Naive thymus-derived CD4-positive, alpha-beta T cell (primary cell): ENCODE data around the gene PKP1. TPM values are rescaled to one million over a fixed set of nuclear protein-coding genes. Genes with fewer than 3 reads are reported as not detected.
A peak's percentile ranks its signal among the peaks of the same experiment; 100 is the strongest.

Experiments used
- ATAC-seq: fragments of 150-1000 bp; cut with Tn5 transposase; 2 replicates; pipeline ENCODE4 v1.10.0; 2021; ENCODE audit warnings: mild to moderate bottlenecking, moderate library complexity
- CTCF ChIA-PET: fragments of 350-600 bp; sonication (Branson Sonifier 250); formaldehyde crosslinking; loops from one replicate; lab custom pipeline; 2021; ENCODE audit warnings: antibody characterized with exemption; lab: Charles Lee
- POLR2A ChIA-PET: fragments of 350-600 bp; sonication (Branson Sonifier 250); formaldehyde crosslinking; loops from one replicate; lab custom pipeline; 2021; ENCODE audit warnings: antibody characterized with exemption, inconsistent platforms; lab: Charles Lee
- DNase-seq, 9 donors: peaks; one replicate each; pipeline versions ENCODE4 v3.0.0 to v3.0.0-alpha.2; 2020 to 2022; ENCODE audit warnings: mixed read lengths in 1 of 9
- H3K27ac ChIP-seq: one replicate; pipeline ENCODE4 v1.7.0; 2013; ENCODE audit warnings: mild to moderate bottlenecking, low read depth, low read length, moderate library complexity
- H3K27me3 ChIP-seq, 2 donors: one replicate each; pipeline ENCODE4 v1.7.0; 2013; ENCODE audit warnings: low read length in 2 of 2, mild to moderate bottlenecking in 2 of 2, moderate library complexity in 2 of 2; ENCODE audit not compliant: control insufficient read depth in 2 of 2, insufficient read depth in 2 of 2
- H3K36me3 ChIP-seq, 3 experiments: 1 replicate in 2 of 3; 2 replicates in 1 of 3; pipeline ENCODE4 v1.7.0; 2013; ENCODE audit warnings: low read length in 3 of 3, mild to moderate bottlenecking in 3 of 3, moderate library complexity in 1 of 3; ENCODE audit not compliant: insufficient read depth in 3 of 3, control insufficient read depth in 2 of 3
- H3K4me1 ChIP-seq, 2 donors: one replicate each; pipeline ENCODE4 v1.7.0; 2013; ENCODE audit warnings: low read length in 2 of 2, mild to moderate bottlenecking in 2 of 2, moderate library complexity in 1 of 2; ENCODE audit not compliant: control insufficient read depth in 2 of 2, insufficient read depth in 2 of 2
- H3K4me3 ChIP-seq: 2 replicates; pipeline ENCODE4 v1.7.0; 2013; ENCODE audit warnings: mild to moderate bottlenecking, low read length
- H3K9me3 ChIP-seq, 3 experiments: 1 replicate in 2 of 3; 2 replicates in 1 of 3; pipeline ENCODE4 v1.7.0; 2013; ENCODE audit warnings: low read length in 3 of 3; ENCODE audit not compliant: control insufficient read depth in 2 of 3
- H3K27ac Mint-ChIP-seq, 9 donors: one replicate each; pipeline ENCODE4 v1.8.0; 2020 to 2022; ENCODE audit warnings: mixed read lengths in 9 of 9, mild to moderate bottlenecking in 8 of 9, moderate library complexity in 5 of 9, inconsistent platforms in 2 of 9
- H3K27me3 Mint-ChIP-seq, 5 donors: one replicate each; pipeline ENCODE4 v1.8.0; 2021 to 2022; ENCODE audit warnings: mixed read lengths in 5 of 5, mild to moderate bottlenecking in 1 of 5
- H3K36me3 Mint-ChIP-seq, 5 donors: one replicate each; pipeline ENCODE4 v1.8.0; 2020 to 2022; ENCODE audit warnings: mixed read lengths in 5 of 5, mild to moderate bottlenecking in 3 of 5, inconsistent platforms in 1 of 5
- H3K4me1 Mint-ChIP-seq, 7 donors: one replicate each; pipeline ENCODE4 v1.8.0; 2020 to 2022; ENCODE audit warnings: mixed read lengths in 7 of 7, mild to moderate bottlenecking in 3 of 7, inconsistent platforms in 1 of 7
- H3K4me3 Mint-ChIP-seq, 10 donors: one replicate each; pipeline ENCODE4 v1.8.0; 2020 to 2022; ENCODE audit warnings: mild to moderate bottlenecking in 10 of 10, mixed read lengths in 10 of 10, moderate library complexity in 6 of 10, inconsistent platforms in 2 of 10
- H3K9me3 Mint-ChIP-seq, 11 donors: one replicate each; pipeline ENCODE4 v1.8.0; 2020 to 2022; ENCODE audit warnings: mixed read lengths in 11 of 11, mild to moderate bottlenecking in 4 of 11, inconsistent platforms in 1 of 11, moderate library complexity in 1 of 11
- intact Hi-C, 2 donors: fragments of 100-400 bp; cut with micrococcal nuclease; formaldehyde crosslinking; loops; one replicate each; pipeline ENCODE4 v1.15.1; 2023
- polyA plus RNA-seq, 2 donors: library from polyadenylated mRNA; unstranded; fragments of 300-500 nt; fragmentation: Illumina TruSeq; gene quantifications; one replicate each; pipeline ENCODE4 v1.2.3, GENCODE V29; 2021
- total RNA-seq, 6 experiments: library from RNA in 5 of 6; stranded (reverse) in 5 of 6; gene quantifications; 1 replicate in 5 of 6; 2 replicates in 1 of 6; pipeline ENCODE4 v1.2.3 and lab custom pipeline; 2021 to 2026

Gene PKP1
- total and polyA plus RNA-seq, 7 experiments from 2014 or later = not detected

DNA sequence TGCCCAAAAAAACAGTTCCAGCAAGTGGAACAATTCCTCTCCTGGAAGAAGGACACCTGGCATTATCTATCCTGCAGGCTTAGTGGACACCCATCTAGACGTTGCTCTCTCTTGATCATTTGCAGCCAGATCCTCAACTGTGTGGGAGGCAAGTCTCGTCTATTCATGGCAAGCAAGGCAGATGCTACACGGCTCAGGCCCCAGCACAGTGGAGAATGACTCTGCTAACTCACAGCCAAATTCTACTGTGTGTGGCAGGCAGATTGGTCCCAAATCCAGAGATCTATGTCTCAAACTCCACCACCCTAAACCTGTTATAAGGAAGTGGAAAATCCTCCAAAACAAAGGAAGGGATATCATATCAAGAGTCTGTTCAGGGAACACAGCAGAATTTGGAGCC lies 87.2 kb downstream of the PKP1 start:
- Histone ChIP-seq H3K4me1 (no peaks in the 10 kb centered on the region), H3K27me3 (no peaks in the 10 kb centered on the region), H3K9me3 (no peaks in the 10 kb centered on the region), H3K4me3 (no peak overlapping the region), H3K36me3 (no peaks in the 10 kb centered on the region), H3K27ac (no peak overlapping the region)
- CTCF ChIA-PET = no interaction called here
- no peaks in the 10 kb centered on the region for H3K36me3 Mint-ChIP-seq
- H3K27me3 Mint-ChIP-seq = peaks cover 4 to 41% (median 7%) of the 10 kb centered on the region in 5 donors
- intact Hi-C loops = no loop called here
- no peaks in the 10 kb centered on the region for H3K4me1 Mint-ChIP-seq
- no peak overlapping the region for H3K27ac Mint-ChIP-seq
- H3K4me3 Mint-ChIP-seq = no peak overlapping the region
- POLR2A ChIA-PET = no interaction called here
- ATAC-seq (no peak), DNase-seq (no peak)
- H3K9me3 Mint-ChIP-seq = no peaks in the 10 kb centered on the region

DNA sequence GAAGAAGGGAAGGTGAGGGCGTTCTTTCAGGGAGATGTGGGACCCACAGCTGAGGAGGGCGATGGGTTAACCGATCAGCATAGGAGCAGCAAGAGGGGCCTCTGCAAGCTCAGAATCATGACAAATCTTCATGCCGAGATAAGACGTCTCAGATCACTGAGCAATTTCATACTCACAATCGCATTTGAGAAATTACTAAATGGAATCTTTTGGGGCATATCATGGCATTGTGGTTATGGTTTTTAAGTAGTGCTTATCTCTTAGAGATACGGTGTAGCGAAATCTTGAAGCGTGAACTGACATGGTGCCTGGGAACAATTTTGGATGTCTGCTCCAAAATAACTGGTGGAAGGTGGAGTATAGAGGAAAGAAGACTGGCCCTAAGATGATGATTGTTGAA lies 88.0 kb downstream of the PKP1 start:
- Mint-ChIP-seq H3K27me3 (peaks cover 5 to 35% (median 7%) of the 10 kb centered on the region in 5 donors), H3K27ac (peak overlapping the region in 1 of 9 donors; percentile 67), H3K9me3 (no peaks in the 10 kb centered on the region), H3K36me3 (no peaks in the 10 kb centered on the region), H3K4me1 (no peaks in the 10 kb centered on the region), H3K4me3 (no peak overlapping the region)
- ChIA-PET POLR2A (no interaction called here), CTCF (no interaction called here)
- no peak for DNase-seq
- intact Hi-C loops = no loop called here
- H3K27ac ChIP-seq = no peak overlapping the region
- H3K9me3 ChIP-seq = no peaks in the 10 kb centered on the region
- no peaks in the 10 kb centered on the region for H3K36me3 ChIP-seq
- ATAC-seq = no peak
- H3K4me1 ChIP-seq = no peaks in the 10 kb centered on the region
- no peak overlapping the region for H3K4me3 ChIP-seq
- H3K27me3 ChIP-seq = no peaks in the 10 kb centered on the region

DNA sequence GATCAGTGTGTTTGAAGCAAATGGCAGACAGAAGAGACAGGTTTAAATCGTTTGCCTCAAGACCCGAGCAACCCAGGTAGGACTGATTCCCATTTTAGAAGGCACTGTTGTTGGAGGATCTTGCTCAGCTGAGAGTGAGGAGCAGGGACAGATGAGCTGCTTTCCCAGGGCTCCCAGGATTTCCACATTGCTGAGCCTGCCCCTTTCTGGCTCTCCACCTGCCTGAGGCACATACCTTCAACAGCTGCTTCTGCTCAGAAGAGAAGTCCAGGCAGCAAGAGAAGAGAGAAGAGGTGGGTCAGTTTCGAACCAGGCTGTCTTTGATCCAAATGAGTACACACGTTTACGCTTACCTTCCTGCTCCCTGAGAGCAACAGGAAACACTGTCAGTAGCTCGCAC lies 88.5 kb downstream of the PKP1 start:
- Histone ChIP-seq H3K9me3 (no peaks in the 10 kb centered on the region), H3K36me3 (no peaks in the 10 kb centered on the region), H3K27me3 (no peaks in the 10 kb centered on the region), H3K27ac (no peak overlapping the region), H3K4me1 (no peaks in the 10 kb centered on the region), H3K4me3 (no peak overlapping the region)
- no peak overlapping the region for H3K27ac Mint-ChIP-seq
- H3K4me3 Mint-ChIP-seq = no peak overlapping the region
- no peak for DNase-seq
- H3K4me1 Mint-ChIP-seq = no peaks in the 10 kb centered on the region
- ChIA-PET CTCF (no interaction called here), POLR2A (no interaction called here)
- H3K27me3 Mint-ChIP-seq = peaks cover 6 to 35% (median 7%) of the 10 kb centered on the region in 5 donors
- no peaks in the 10 kb centered on the region for H3K9me3 Mint-ChIP-seq
- ATAC-seq = no peak
- intact Hi-C loops = no loop called here
- no peaks in the 10 kb centered on the region for H3K36me3 Mint-ChIP-seq

DNA sequence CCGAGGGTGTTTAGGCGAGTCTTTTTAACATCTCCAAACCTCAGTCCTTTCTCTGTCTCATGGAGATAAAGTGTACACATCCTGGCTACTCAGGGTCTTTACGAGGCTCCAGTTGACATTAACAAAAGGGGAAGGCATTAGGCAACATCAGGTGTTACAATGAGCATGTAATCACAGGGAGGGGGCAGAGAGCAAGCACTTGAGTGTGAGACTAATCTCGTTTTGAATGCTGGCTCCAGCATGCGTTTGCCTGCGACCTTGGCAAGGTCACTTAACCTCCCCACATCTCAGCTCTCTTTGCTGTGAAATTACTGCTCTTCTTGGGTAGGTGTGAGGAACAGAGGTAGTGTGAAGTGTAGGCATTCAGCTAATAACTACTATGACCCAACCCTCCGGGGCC lies 91.1 kb downstream of the PKP1 start:
- H3K36me3 Mint-ChIP-seq = no peaks in the 10 kb centered on the region
- Histone ChIP-seq H3K9me3 (no peaks in the 10 kb centered on the region), H3K27ac (no peak overlapping the region), H3K27me3 (no peaks in the 10 kb centered on the region), H3K36me3 (no peaks in the 10 kb centered on the region), H3K4me1 (no peaks in the 10 kb centered on the region), H3K4me3 (no peak overlapping the region)
- POLR2A ChIA-PET = no interaction called here
- H3K4me1 Mint-ChIP-seq = peaks cover 0 to 2% (median 0%) of the 10 kb centered on the region in 7 donors
- no peaks in the 10 kb centered on the region for H3K9me3 Mint-ChIP-seq
- H3K27ac Mint-ChIP-seq = peak overlapping the region in 1 of 9 donors; percentile 27
- CTCF ChIA-PET = no interaction called here
- ATAC-seq (no peak), DNase-seq (no peak)
- H3K4me3 Mint-ChIP-seq = no peak overlapping the region
- intact Hi-C loops = no loop called here
- H3K27me3 Mint-ChIP-seq = peaks cover 0 to 30% (median 7%) of the 10 kb centered on the region in 5 donors

DNA sequence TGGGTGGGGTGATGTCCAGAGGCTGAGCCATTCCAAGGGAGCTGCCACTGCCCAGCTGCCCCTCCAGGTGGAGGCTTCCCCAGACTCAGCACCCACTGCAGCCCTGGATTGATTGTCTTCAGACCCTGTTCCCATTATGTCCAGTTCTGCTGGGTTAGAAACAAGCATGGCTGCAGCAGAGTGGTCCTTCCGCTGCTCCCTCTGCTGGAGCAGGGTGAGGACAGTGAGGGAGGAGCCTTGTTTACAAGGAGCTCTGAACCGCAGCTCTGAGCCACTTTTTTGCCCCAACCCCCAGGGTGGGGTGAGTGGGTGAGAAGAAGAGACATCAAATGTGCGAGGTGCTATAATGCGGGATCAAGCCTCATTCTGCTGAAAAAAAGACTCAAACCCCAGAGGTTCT lies 91.9 kb downstream of the PKP1 start:
- Mint-ChIP-seq H3K36me3 (no peaks in the 10 kb centered on the region), H3K27ac (no peak overlapping the region), H3K9me3 (no peaks in the 10 kb centered on the region), H3K27me3 (peaks cover 0 to 26% (median 7%) of the 10 kb centered on the region in 5 donors), H3K4me1 (peaks cover 0 to 2% (median 0%) of the 10 kb centered on the region in 7 donors), H3K4me3 (no peak overlapping the region)
- CTCF ChIA-PET = no interaction called here
- H3K27me3 ChIP-seq = no peaks in the 10 kb centered on the region
- no peaks in the 10 kb centered on the region for H3K9me3 ChIP-seq
- no peak for DNase-seq
- no peaks in the 10 kb centered on the region for H3K4me1 ChIP-seq
- H3K4me3 ChIP-seq = no peak overlapping the region
- H3K36me3 ChIP-seq = no peaks in the 10 kb centered on the region
- no peak overlapping the region for H3K27ac ChIP-seq
- intact Hi-C loops = no loop called here
- ATAC-seq = no peak
- POLR2A ChIA-PET = no interaction called here

DNA sequence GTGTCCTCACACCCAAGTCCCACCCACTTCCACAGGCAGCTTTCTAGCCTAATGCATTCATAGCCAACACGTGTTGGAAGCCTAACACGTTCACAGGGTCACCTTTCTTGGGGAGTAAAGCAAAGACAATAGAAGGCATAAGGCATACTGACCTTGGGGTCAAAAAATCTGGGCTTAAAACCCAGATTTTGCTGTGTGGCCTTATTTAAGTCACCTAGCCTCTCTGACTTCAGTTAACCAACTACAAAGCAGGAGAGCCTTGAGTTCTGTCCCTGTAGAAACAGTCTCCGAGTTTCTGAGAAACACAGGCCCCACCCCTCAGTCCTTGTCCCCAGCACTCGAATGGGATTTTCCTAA lies 92.8 kb downstream of the PKP1 start:
- no peaks in the 10 kb centered on the region for H3K27me3 ChIP-seq
- Mint-ChIP-seq H3K4me1 (peaks cover 0 to 2% (median 0%) of the 10 kb centered on the region in 7 donors), H3K27me3 (peaks cover 0 to 24% (median 7%) of the 10 kb centered on the region in 5 donors), H3K9me3 (no peaks in the 10 kb centered on the region), H3K27ac (no peak overlapping the region), H3K36me3 (no peaks in the 10 kb centered on the region), H3K4me3 (no peak overlapping the region)
- no peak overlapping the region for H3K27ac ChIP-seq
- DNase-seq (no peak), ATAC-seq (no peak)
- H3K36me3 ChIP-seq = no peaks in the 10 kb centered on the region
- no peaks in the 10 kb centered on the region for H3K4me1 ChIP-seq
- no peak overlapping the region for H3K4me3 ChIP-seq
- intact Hi-C loops = no loop called here
- POLR2A ChIA-PET = no interaction called here
- CTCF ChIA-PET = no interaction called here
- H3K9me3 ChIP-seq = no peaks in the 10 kb centered on the region

DNA sequence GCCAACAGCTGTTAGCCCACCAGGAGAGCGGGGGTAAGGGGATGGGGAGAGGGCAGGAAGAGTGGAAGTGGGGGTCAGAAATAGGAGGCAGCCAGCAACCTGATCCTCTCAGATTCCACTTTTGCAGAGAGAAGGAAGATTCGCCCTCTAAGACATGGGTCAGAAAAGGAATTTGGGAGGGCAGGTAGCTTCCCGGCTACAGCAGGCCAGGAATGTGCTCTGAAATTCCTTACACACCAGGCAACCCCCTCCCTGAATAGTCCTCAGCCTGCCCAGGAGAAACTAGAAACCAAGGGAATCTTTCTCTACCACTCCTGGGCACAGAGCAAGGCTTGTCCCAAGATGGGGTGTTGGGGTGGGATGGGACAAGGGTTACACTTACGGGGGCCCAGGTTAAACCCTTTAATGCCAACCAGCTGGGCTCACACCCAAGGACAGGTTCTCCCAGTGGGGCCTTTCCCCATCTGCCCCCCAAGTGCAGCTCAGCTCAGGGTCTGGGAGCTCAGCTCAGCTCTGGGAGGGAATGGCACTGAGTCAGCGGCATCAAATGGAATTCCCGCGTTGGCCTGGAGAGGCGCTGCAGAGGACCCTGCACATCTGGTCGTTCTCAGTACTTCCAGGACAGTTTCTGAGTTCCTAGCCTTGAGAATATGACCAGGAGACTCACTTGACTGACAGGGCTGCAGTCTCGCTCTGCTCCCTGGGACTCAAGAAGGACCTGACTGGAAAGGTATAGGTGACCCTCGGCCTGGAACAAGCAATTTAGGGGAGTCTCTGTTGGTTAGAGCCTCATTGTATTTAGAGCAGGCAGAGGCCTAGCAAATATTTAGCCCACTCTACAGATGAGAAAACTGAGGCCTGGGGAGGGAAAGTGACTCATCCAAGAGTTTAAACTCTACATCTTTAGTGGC lies 93.4 kb downstream of the PKP1 start:
- intact Hi-C loops = no loop called here
- ATAC-seq (no peak), DNase-seq (no peak)
- Histone ChIP-seq H3K27me3 (no peaks in the 10 kb centered on the region), H3K4me1 (no peaks in the 10 kb centered on the region), H3K9me3 (no peaks in the 10 kb centered on the region), H3K4me3 (no peak overlapping the region), H3K27ac (no peak overlapping the region), H3K36me3 (no peaks in the 10 kb centered on the region)
- no peaks in the 10 kb centered on the region for H3K9me3 Mint-ChIP-seq
- no peak overlapping the region for H3K27ac Mint-ChIP-seq
- POLR2A ChIA-PET = no interaction called here
- no peak overlapping the region for H3K4me3 Mint-ChIP-seq
- H3K36me3 Mint-ChIP-seq = no peaks in the 10 kb centered on the region
- CTCF ChIA-PET = no interaction called here
- H3K4me1 Mint-ChIP-seq = peaks cover 0 to 2% (median 0%) of the 10 kb centered on the region in 7 donors
- peaks cover 0 to 24% (median 7%) of the 10 kb centered on the region in 5 donors for H3K27me3 Mint-ChIP-seq
